Activated effector memory CD4-positive, alpha-beta T cell treated with Interleukin-2 at 50 U/mL for 16 hours (primary cell): ENCODE data around the gene NEDD4L.
"Not testable (repeated sequence)": the region's sequence is repeated elsewhere in the genome, so short reads cannot be mapped to it uniquely, and the experiment has no call there.

Source experiments
- DNase-seq: peaks from one replicate; pipeline ENCODE4 v3.0.0-alpha.2; 2020

The NEDD4L gene

DNA sequence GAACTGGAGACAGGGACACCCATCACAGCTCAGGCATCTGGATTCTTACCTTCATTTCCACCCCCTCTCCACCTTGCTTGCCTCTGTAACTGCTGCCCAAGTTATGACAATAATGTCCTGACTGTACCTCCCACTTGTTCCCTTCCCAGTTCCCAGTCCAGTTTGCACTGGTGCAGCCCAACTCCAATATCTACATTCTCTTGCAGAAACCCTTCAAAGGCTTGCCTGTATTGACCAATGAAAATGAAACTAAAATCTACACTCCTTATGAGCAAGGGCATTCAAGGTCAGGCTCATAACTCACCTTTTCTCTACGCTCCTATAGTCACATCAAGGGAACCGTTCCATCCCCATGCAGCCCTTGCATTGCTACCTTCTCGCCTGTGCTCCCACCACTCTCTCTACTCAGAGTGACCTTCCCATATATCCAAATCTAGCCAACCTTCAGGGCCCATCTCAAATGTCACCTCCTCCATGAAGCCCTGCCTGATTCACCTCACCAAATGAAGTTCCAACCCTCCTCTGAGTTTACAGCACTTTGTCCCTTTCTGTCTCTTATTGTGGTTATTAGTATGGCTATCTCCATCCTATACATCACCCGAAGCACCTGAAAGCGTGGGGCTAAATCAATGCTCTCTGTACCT, 365.9 kb downstream of the NEDD4L start:
- DNase-seq = no peak

DNA sequence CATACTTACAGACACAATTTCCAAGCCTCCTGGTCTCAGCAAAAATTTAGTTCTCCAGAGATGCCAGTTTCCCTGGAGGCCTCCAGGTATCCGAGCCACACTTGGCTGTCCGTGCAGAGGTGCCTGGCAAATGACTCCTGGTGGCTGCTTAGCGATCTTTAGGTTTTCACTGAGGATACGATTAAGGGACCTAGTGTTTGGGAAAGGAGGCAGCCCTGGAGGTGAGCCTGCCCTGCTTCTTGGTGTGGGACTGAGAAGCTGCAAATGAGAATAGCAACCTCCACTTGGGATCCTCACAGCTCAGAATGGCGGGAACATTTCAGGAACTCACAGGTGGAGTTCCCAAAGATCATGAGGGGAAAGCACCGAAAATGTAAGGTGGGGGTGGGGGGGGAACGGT, 367.3 kb downstream of the NEDD4L start:
- no peak for DNase-seq

DNA sequence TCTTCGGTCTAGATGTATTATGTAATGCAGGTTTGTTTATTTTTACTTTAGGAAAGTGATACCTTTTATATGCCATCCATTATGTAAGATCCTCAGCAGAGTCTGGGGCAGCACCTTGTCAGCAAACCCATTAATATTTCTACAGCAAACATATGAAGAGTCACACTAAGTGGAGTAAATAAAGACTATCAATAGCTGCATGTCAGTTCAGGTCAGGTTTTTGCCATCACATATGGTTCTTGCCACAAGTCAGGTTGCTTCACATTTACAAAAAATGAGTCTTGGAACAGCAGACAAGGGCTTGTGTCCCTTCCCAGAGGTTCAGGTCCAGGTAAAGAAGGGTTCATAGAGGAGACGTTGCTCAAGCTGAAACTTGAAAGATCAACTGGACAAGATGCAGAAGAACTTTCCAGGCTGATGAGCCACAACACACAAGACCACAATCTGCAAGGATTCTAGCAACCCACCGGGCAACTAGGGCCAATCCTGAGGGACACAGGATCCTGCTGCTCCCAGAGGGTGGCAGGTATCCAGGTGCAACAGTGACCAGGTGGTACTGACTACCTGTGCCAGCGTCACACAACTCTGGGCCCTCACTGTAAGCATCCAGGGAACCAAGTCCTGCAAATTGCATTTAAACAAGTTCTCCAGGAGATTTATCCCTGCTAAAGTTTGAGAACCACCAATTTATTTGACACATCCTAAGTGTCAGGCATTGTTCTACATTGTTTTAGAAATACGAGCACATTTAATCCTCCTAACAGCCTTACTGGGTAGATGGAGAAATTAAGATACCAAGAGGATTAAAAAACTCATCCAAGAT, 369.0 kb downstream of the NEDD4L start:
- DNase-seq = no peak

DNA sequence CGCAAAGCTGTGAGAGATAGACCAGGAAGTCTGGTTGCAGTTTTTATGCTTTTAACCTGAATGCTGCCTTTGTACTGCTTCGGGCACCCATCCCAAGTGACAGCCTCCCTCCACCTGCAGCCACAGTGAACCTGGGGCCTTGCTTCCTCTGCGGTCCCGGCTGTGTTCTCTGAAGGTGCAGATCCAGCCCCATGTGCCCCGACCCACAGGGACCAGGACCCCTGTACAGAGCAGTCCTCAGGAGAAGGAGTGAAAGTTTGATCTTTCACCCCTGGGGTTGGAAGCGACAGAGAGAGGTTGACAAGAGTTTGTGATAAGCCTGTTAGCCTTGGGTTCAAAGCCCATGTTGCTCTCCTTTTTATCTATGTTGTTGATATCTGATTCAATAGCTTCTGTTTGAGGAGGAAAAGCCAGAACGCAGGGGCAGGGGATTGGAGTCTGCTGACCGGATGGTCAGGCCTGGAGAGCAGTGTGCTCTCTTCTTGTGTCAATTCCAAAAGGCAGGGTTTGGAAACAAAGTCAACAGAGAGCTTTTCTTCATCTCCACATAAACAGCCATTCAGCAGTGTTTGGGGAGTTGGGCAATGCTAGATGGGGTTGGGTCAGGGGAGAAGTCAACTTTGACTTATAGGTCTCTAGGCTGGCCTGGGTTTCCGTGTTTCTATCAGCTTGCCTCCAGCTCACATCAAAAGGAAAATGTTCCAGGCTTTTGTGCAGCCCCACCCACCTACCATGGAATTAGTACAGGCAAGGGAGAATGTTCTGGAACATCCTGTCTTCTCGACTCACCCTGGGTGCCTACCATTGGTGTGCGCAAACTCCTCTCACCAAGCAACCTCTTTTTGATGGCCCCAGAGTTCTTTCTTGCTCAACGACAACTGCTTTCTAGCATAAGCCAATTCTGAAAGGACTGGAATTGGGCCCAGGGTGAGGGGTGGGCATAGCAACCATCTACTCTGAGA, 369.9 kb downstream of the NEDD4L start:
- no peak for DNase-seq

DNA sequence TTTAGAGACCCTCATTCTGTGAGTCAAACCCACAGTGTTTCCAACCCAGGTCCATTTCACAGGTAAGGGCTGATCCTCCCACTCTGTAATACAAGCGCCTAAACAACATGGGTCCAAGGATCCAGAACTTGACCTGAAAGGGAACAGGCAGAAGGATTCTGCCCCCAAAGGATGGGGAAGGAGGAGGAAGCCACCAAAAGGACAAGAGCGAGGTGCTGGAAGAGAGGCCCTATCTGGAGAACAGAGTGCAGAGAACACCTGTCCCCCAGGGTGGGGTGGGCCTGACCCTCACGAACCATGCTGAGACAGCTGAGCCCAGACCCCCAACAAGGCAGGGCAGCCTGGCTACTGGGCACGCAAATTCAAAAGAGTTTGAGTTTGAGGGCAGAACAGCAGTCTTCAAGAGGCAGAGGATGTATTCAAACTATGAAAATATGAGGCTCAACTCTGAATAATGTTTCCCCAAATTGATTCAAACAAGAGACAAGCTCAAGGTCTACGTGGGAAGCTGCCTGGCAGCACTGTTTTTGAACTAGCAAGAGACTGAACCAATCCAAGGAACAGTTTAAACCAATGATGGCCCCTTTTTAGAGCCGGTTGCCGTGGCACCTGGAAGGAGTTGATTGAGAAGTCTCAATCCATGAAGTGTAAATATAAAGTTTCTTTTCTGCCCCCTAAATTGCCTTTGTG, 372.1 kb downstream of the NEDD4L start:
- DNase-seq = no peak

DNA sequence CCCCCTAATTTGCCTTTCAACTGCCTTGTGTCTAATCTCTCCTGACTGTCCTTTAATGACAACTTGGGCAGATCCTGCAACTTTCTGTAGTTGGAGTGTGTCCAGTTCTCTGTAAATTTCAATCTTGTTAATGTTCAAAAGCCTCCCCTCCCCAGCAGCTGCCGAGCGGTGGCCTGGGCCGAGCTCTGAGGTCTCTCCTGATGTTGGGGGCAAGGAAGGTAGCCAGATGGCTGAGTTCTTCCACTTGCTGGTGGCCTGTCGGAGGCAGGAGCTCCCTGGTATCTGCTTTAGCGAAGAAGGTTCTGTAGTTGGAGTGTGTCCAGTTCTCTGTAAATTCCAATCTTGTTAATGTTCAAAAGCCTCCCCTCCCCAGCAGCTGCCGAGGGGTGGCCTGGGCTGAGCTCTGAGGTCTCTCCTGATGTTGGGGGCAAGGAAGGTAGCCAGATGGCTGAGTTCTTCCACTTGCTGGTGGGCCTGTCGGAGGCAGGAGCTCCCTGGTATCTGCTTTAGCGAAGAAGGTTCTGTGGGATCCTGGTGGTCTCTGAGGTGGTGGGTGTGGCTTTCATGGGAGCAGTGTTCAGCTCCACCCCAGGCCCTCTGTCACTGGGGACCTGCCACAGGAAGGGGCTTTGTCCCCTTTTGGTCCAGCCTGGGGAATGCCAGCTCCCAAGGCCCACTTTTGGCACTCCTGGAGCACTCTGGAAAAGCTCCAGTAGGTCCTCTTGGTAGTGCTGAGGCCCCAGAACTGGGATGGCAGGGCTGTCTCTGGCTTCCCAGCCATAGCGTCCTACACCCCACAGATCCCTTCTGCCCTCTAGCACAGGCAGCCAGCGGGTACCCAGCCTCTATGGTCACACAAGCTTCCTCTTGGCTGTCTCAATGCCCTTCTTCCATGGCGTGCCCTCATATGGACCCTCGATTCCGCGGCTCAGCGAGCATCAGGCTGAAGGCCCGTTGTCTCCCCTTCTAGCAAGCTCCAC, 373.0 kb downstream of the NEDD4L start:
- DNase-seq = no peak

DNA sequence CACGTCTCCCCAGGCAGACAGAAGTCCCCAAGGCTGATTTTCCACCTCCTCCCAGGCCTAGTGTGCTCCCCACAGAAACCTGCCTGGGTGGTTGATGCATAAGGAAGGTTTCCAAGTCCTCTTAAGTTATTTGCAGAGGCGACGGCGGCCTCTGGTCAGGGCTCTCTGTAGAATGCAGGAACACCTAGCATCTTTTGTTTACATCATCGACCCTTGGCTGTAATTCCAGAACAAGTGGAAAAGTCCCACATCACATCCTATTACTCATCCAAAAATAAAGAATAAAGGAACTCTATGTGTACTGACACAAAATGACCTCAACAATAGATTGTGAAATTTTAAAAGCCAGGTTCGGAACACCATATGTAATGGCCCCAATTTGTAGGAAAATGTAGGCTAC, 373.7 kb downstream of the NEDD4L start:
- DNase-seq = no peak

DNA sequence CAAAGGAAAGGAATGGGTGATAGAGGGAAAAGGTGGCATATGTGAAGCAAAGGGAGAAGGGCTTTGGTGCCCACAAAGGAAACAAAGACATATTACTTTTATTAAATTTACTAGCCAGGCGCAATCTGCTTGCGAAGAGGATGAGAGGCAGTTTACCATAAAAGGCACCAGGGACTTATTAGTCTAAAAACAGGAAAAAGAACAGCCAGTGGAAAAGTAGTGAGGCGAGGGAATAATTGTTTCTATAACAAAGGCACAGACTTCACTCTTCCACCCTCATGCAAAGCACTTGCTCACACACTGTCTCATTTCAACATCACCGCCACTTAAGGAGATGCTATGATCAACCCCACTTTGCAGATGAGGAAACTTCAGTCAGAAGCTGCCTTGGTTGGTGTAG, 374.3 kb downstream of the NEDD4L start:
- no peak for DNase-seq

DNA sequence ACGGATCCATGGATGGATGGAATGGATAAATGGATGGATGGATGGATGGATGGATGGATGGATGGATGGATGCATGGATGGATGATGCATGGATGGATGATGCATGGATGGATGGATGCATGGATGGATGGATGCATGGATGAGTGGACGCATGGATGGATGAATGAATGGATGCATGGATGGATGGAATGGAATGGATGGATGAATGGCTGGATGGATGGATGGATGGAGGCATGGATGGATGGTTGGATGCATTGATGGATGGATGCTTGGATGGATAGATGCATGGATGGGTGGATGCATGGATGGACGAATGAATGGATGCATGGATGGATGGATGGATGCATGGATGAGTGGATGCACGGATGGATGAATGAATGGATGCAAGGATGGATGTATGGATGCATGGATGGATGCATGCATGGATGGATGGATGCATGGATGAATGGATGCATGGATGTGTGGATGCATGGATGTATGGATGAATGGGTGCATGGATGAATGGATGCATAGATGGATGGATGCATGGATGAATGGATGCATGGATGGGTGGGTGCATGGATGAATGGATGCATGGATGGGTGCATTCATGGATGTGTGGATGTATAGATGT, 375.7 kb downstream of the NEDD4L start:
- no peak for DNase-seq

DNA sequence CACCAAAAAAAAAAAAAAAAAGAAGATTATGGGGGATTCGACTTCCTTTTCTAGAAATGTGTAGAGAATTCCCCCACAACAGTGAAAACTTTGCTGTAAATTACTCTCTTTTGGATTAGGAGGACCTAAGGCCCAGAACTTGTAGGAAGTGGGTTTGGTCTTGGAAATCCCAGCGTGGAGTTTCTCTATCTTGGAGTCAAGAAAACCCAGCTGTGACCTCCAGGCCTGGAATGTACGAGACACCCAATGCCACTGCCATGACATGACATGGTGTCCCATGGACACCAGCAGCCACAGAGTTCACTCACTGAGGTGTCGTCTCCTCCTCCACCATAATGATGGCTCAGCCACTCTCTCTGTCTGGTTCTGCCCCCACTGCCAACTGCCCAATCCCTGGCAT, 382.6 kb downstream of the NEDD4L start:
- no peak for DNase-seq

DNA sequence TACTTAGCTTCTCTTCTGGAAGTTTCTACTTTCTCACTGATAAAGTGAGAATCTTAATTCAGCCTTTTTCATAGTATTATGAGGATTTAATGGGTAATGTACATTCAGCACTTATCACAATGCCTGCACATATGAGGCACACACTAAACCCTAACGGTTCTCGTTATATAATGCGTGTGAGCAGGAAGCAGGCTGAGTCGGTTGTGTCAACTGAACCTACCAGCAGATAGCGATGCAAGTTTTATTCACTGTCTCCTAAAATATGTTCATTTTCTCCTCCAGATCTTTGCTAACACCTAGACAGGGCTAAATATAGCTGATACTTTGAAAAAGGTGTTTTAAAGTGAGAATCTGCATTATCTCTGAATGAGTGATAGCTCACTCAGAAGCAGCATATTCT, 383.3 kb downstream of the NEDD4L start:
- DNase-seq = no peak

DNA sequence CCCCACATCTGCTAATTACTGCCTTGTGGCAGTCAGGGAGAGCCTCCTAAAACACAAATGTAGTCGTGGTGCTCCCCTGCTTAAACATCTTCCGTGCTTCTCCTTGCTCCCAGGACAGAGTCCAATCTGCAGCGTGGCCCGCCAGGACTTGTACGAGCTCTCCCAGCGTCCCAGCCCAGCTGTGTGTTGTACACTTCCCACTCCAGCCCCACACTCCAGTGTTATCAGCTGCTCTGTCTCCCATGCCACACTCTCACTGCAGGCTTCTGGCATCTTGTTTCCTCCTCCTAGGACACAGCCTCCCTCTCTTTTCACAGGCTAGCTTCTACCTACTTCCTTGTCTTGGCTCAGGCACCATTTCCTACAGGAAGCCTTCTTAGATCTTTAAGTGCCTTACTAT, 385.4 kb downstream of the NEDD4L start:
- DNase-seq = no peak

DNA sequence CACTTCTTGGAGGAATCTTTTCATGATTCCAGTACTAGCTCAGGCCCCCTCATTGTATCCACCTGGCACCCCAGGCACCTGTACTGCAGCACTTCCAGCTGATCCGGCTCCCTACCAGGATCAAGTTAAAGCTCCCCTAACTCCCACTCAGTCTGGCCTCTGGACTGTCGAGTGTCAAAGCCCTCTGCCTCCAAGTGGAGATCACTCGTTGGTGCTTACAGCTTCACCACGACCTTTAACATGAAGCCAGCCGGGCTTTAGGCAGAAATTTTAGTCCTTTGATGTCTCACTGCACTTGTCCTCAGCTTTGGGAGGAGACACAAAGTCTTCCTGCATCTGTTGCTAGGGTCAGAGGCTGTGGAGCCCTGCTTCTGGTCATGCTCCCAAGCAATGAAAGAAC, 387.2 kb downstream of the NEDD4L start:
- no peak for DNase-seq

DNA sequence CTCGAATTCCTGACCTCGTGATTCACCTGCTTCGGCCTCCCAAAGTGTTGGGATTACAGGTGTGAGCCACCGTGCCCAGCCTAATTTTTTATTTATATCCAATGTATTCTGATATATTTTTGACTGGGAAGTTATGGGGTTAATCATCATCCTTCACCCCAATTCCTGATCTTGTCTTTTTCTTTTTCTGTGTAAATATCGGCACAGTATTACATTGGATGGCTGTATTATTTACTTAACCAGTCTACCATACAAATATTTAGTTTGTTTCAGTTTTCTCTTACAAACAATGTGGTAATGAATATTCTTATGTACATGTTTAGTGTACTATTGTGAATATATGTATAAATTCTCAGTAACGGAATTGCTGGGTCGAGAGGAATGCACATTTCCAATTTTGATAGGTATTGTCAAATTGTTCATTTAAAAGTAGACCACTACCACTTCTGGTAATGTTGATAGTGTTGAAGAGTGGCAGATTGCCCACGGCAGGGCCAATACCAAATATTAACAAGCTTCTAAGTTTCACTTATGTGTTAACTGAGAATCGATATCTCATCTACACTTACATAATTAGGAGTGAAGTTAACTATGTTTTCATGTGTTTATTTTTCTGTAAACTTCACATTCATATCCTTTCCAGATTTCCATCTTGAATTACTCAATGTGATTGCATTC, 388.2 kb downstream of the NEDD4L start:
- no peak for DNase-seq

DNA sequence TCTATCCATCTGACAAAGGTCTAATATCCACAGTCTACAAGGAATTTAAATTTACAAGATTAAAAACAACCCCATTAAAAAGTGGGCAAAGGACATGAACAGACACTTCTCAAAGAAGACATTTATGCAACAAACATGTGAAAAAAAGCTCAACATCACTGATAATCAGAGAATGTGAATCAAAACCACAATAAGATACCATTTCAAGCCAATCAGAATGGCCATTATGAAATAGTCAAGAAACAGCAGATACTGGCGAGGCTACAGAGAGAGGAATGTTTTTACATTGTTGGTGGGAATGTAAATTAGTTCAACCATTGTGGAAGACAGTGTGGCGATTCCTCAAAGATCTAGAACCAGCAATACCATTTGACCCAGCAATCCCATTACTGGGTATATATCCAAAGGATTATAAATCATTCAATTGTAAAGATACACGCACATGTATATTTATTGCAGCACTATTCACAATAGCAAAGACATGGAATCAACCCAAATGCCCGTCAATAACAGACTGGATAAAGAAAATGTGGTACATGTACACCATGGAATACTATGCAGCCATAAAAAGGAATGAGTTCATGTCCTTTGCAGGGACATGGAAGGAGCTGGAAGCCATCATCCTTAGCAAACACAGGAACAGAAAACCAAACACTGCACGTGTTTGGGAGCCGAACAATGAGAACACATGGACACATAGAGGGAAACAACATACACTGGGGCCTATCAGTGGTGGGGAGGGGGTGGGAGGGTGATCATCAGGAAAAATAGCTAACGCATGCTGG, 391.4 kb downstream of the NEDD4L start:
- DNase-seq = not testable (repeated sequence)

DNA sequence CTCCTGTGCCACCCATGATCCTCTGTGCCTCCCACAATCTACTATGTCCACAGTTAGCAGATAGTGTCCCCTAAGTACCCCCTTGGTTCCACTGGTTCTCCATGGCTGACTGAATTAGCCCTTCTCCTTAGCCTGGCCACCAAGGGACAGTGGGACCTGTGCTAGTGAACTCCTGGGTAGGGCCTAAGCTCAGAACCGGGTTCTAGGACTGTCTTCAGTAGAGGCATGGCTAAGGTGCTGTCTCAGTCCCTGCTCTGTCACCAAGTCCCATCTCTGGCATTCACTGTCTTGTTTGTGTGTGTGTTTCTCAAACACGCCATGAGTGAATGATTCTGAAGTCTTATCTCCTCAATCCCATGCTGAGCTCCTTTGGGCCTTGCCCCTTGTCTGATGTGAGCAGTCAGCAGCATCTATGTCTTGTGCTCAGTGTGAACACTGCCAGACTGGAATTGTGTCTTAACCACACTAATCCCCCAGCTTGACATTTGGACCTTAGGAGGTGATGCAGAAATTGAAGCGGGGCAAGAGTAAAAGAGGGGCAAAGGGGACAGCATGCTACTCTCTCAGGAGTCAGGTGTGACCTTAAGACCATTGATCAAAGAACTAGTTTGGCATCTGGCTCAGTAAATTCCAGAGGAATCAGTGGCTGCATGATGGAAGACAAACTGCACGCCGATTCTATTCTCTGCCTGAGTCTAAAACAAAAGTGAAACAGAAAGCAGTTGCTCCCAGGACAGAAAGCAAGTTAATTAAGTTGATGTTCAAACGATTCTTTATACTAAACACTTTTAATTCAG, 394.3 kb downstream of the NEDD4L start:
- no peak for DNase-seq

DNA sequence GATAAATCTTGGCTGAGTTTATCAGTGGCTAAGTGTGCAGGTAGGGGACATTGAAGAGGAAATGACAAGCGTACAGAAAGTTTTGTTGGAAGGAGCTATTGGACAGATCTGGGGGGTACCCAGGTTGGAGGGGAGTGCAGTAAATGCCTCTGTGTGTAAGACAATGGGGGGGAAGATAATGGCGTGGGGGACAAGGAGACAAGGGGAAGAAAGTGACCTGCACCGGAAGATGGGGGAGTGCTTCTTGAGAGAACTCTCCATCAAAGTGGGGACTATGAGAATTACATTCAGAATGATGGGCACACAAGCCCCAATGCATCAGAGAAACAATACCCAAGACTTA, 394.9 kb downstream of the NEDD4L start:
- no peak for DNase-seq

DNA sequence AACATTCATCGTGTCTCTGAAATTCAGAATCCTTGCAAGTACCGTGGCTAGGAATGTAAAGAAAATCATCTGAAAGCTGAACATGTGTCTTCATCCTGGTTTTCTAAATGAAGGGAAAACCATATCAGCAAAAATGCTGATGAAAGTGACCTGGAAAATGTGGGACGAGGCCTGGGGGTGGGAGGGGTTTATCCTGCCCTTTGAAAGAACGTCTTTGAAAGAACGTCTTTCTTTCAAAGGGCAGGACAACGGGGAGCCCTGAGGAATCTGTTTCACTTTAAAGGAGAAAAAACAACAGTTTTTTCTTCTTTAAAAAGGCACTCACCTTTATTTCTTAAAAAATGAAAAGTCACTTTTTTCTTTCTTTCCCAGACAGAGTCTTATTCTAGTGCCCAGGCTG, 399.6 kb downstream of the NEDD4L start:
- no peak for DNase-seq
